Sigmoid colon (tissue), 7 donors: ENCODE results near the gene DNAAF1. TPM values are rescaled to one million over a fixed set of nuclear protein-coding genes. Genes with fewer than 3 reads are reported as not detected.
A peak's percentile ranks its signal among the peaks of the same experiment; 100 is the strongest.

Experiments
- DNase-seq: peaks from one replicate; pipeline ENCODE4 v3.0.0-alpha.2; 2019
- H3K27ac ChIP-seq, 4 donors: fragments of 200-600 bp; sonication (generic); one replicate each; pipeline ENCODE4 v1.5.1; 2016 to 2019; ENCODE audit warnings: mild to moderate bottlenecking in 1 of 4
- H3K27me3 ChIP-seq, 3 donors: fragments of 200-600 bp; sonication (generic); one replicate each; pipeline ENCODE4 v1.5.1; 2019; ENCODE audit warnings: mild to moderate bottlenecking in 1 of 3
- H3K36me3 ChIP-seq, 4 donors: fragments of 200-600 bp; sonication (generic); one replicate each; pipeline ENCODE4 v1.5.1; 2016 to 2019
- H3K4me1 ChIP-seq, 4 donors: fragments of 200-600 bp; sonication (generic); one replicate each; pipeline ENCODE4 v1.5.1; 2017 to 2019
- H3K4me3 ChIP-seq, 4 donors: fragments of 200-600 bp; sonication (generic); one replicate each; pipeline ENCODE4 v1.5.1; 2017 to 2019; ENCODE audit warnings: mild to moderate bottlenecking in 2 of 4, moderate library complexity in 1 of 4
- H3K9me3 ChIP-seq, 4 donors: fragments of 200-600 bp in 3 of 4; sonication (generic) in 3 of 4; one replicate each; pipeline versions ENCODE4 v1.5.1 to v1.6.1; 2013 to 2019
- CTCF ChIP-seq, 4 experiments: fragments of 450-650 bp in 3 of 4; fragments of 200-600 bp in 1 of 4; IDR thresholded peaks; one replicate each; pipeline ENCODE4 v1.5.1; 2016 to 2019; ENCODE audit warnings: antibody characterized with exemption in 4 of 4, mild to moderate bottlenecking in 3 of 4, moderate library complexity in 2 of 4
- EP300 ChIP-seq, 4 donors: sonication (generic); formaldehyde crosslinking; IDR thresholded peaks; one replicate each; pipeline ENCODE4 v1.6.1; 2017; ENCODE audit warnings: antibody characterized with exemption in 4 of 4
- POLR2A ChIP-seq, 2 donors: fragments of 450-650 bp; IDR thresholded peaks; one replicate each; pipeline ENCODE4 v1.6.1; 2016; ENCODE audit warnings: antibody characterized with exemption in 2 of 2, mild to moderate bottlenecking in 2 of 2, moderate library complexity in 2 of 2
- POLR2AphosphoS5 ChIP-seq, 4 donors: sonication (generic); formaldehyde crosslinking; IDR thresholded peaks; one replicate each; pipeline ENCODE4 v1.6.1; 2017; ENCODE audit warnings: antibody characterized with exemption in 4 of 4
- WGBS, 2 donors: extraction: QIAGEN DNeasy Blood & Tissue Kit; methylation state at CpG; one replicate each; pipeline ENCODE4 v1.1.7; 2013; 5-methylcytosine and 5-hydroxymethylcytosine counted together
- intact Hi-C: fragments of 100-400 bp; cut with DNase I; formaldehyde crosslinking; loops from one replicate; pipeline ENCODE4 v1.15.1; 2023
- polyA plus RNA-seq, 3 donors: library from polyadenylated mRNA; stranded (reverse); fragments of 200-250 nt; gene quantifications; one replicate each; pipeline ENCODE4 v1.2.3, GENCODE V29; 2013
- total RNA-seq, 4 donors: library from RNA; depleted of rRNA; stranded (reverse); fragments of >200 nt; gene quantifications; one replicate each; pipeline ENCODE4 v1.1.0, GENCODE V29; 2016
- donor health status: healthy with polysubstance abuse.
- donor health status: Bipolar disorder and iron deficiency.
- donor health status: healthy.

DNAAF1 gene
- total and polyA plus RNA-seq, 7 donors = 0.15 to 0.36 TPM; not detected in 5

GRCh38 chr16:84178146-84178765 lies 33.1 kb downstream of the DNAAF1 start:
- no peak for DNase-seq
- 91 to 92% methylated on average over 15 of the region's 15 CpGs for WGBS, 2 donors
- no peak for TF ChIP-seq CTCF (IDR thresholded peaks at IDR 0.05)
- TF ChIP-seq POLR2A (IDR thresholded peaks at IDR 0.05) = no peak
- no peak for TF ChIP-seq EP300 (IDR thresholded peaks at IDR 0.05)
- no peak for TF ChIP-seq POLR2AphosphoS5 (IDR thresholded peaks at IDR 0.05)
- intact Hi-C loops = no loop called here
- Histone ChIP-seq H3K9me3 (no peaks in the 10 kb centered on the region), H3K27me3 (no peaks in the 10 kb centered on the region), H3K4me3 (no peak overlapping the region), H3K36me3 (peaks cover 5 to 50% (median 35%) of the 10 kb centered on the region in 4 donors), H3K4me1 (peaks cover 0 to 36% (median 29%) of the 10 kb centered on the region in 4 donors), H3K27ac (peak overlapping the region; percentile 66 to 78 (median 72))

- Histone ChIP-seq H3K36me3 (peaks cover 5 to 58% (median 42%) of the 10 kb centered on the region in 4 donors), H3K9me3 (no peaks in the 10 kb centered on the region), H3K4me1 (peaks cover 0 to 36% (median 29%) of the 10 kb centered on the region in 4 donors), H3K27me3 (no peaks in the 10 kb centered on the region), H3K27ac (peak overlapping the region in 2 of 4 donors; percentile 76 to 78), H3K4me3 (no peak overlapping the region)
- intact Hi-C loops = no loop called here
- DNase-seq = no peak
- no peak for TF ChIP-seq POLR2AphosphoS5 (IDR thresholded peaks at IDR 0.05)
- no peak for TF ChIP-seq CTCF (IDR thresholded peaks at IDR 0.05)
- TF ChIP-seq EP300 (IDR thresholded peaks at IDR 0.05) = no peak
- no peak for TF ChIP-seq POLR2A (IDR thresholded peaks at IDR 0.05)
- WGBS, 2 donors = 93 to 95% methylated on average over 28 of the region's 28 CpGs
Observed at GRCh38 chr16:84178892-84179611, 33.9 kb downstream of the DNAAF1 start.

GRCh38 chr16:84179612-84180320 lies 34.7 kb downstream of the DNAAF1 start:
- Histone ChIP-seq H3K27ac (no peak overlapping the region), H3K4me1 (peaks cover 0 to 36% (median 30%) of the 10 kb centered on the region in 4 donors), H3K4me3 (no peak overlapping the region), H3K36me3 (peaks cover 5 to 63% (median 42%) of the 10 kb centered on the region in 4 donors), H3K27me3 (no peaks in the 10 kb centered on the region), H3K9me3 (no peaks in the 10 kb centered on the region)
- 89% methylated on average over 33 of the region's 33 CpGs for WGBS, 2 donors
- no peak for TF ChIP-seq POLR2AphosphoS5 (IDR thresholded peaks at IDR 0.05)
- no peak for TF ChIP-seq POLR2A (IDR thresholded peaks at IDR 0.05)
- TF ChIP-seq CTCF (IDR thresholded peaks at IDR 0.05) = no peak
- no peak for TF ChIP-seq EP300 (IDR thresholded peaks at IDR 0.05)
- no peak for DNase-seq
- intact Hi-C loops = loop anchor here (10.0 kb wide), 3 partner anchors 305 to 435 kb away; partner anchors contain the start of gene COTL1

- intact Hi-C loops = loop anchor here (10.0 kb wide), 3 partner anchors 304 to 434 kb away; partner anchors contain the start of gene COTL1
- TF ChIP-seq CTCF (IDR thresholded peaks at IDR 0.05) (no peak), POLR2A (IDR thresholded peaks at IDR 0.05) (no peak), POLR2AphosphoS5 (IDR thresholded peaks at IDR 0.05) (no peak), EP300 (IDR thresholded peaks at IDR 0.05) (no peak)
- no peak for DNase-seq
- H3K36me3 ChIP-seq = peaks cover 5 to 63% (median 42%) of the 10 kb centered on the region in 4 donors
- no peak overlapping the region for H3K4me3 ChIP-seq
- H3K27ac ChIP-seq = no peak overlapping the region
- no peaks in the 10 kb centered on the region for H3K27me3 ChIP-seq
- WGBS, 2 donors = 76 to 84% methylated on average over 21 of the region's 21 CpGs
- no peaks in the 10 kb centered on the region for H3K9me3 ChIP-seq
- peaks cover 0 to 34% (median 33%) of the 10 kb centered on the region in 4 donors for H3K4me1 ChIP-seq
Observed at GRCh38 chr16:84180519-84181140, 35.5 kb downstream of the DNAAF1 start.
